NCI-H2081 treated with DMSO at 0.1 percent for 48 hours (cell line): ENCODE data around the gene MEGF11.

Source experiments
- DNase-seq: peaks from one replicate; lab custom pipeline; 2025; lab: John Stamatoyannopoulos, UW

MEGF11 gene

DNA sequence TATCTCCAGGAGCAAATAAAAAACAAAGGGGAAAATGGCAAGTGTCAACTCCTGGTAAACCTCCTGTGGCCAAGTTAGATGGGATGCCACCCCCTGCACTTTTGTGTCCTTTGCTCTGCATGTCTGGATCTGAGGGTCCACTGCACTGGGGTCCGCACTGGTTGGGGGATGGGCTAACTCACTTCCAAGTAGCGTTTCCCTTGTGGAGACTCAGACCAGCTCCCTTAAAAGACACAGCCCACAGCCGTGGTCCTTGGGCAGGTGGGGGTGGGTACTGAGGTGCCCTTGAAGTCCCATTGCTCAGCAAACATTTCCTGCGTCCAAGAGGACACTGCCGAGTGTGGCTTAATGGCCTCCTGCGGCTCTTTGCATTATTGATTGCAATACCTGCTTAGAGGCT is 188.2 kb downstream of the MEGF11 start:
- DNase-seq = no peak

DNA sequence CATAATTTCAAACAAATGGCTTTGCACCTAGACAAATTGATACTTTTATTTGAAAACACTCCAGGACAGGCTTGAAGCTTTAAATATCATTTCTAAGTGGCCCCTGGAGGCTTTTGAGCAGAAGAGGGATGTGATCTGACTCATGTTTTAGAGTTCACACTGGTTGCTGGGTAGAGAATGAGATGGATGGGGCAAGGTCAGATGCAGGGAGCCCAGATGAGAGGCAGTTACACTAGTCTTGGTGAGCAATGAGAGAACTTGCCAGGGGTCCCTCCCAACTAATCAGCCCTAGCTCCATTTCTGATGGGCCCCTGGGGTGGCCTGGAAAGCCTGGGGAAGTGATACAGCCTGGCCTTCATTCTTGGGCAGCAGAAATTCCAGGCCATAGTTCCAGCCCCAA is 190.4 kb downstream of the MEGF11 start:
- DNase-seq = no peak

- no peak for DNase-seq
These were observed 196.5 kb downstream of the MEGF11 start for GRCh38 chr15:66057089-66057488.

- DNase-seq = no peak
These were observed 199.6 kb downstream of the MEGF11 start for GRCh38 chr15:66053991-66054390.

GRCh38 chr15:66051833-66052232 is 201.7 kb downstream of the MEGF11 start:
- no peak for DNase-seq

DNA sequence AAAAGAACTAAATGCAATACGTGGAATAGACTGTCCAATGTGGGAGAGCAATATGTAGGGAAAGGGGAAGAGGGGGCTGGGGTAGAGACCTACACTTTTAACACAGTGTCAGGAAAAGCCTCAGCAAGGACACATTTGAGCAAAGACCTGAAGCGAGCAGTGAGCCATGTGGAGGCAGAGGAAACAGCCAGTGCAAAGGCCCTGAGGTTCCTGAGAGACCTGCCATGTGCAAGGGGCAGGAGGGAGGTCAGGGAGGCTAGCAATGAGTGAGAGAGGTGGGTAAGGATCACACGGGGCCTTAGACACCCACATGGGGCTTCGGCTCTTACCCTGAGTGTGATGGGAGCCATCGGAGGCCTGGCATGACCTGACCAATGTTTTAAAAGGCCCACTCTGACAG is 203.3 kb downstream of the MEGF11 start:
- DNase-seq = no peak

- no peak for DNase-seq
These were observed 204.2 kb downstream of the MEGF11 start for GRCh38 chr15:66049353-66049752.

- no peak for DNase-seq
These were observed 206.1 kb downstream of the MEGF11 start for GRCh38 chr15:66047321-66048024.

DNA sequence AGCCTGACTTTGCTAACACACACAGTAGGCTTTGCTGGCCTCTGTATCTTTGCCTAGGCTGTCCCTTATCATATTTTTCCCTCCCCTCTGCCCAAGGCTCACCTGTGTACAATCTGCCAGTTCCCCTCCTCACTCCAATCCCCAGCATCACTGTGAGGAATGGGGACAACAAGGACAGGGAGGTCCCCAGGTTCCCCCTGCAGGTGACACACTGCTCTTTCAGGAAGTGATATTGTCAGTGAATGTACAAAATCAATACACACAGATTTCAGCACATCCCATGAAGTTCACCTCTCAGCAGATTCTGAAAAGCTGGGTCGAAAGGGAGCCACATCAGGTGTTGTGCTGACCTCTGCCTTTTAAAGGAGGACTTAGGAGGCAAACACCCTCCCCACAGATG is 206.8 kb downstream of the MEGF11 start:
- DNase-seq = no peak

- no peak for DNase-seq
These were observed 207.2 kb downstream of the MEGF11 start for GRCh38 chr15:66046326-66046725.

- no peak for DNase-seq
These were observed 208.0 kb downstream of the MEGF11 start for GRCh38 chr15:66045542-66045941.

GRCh38 chr15:66044837-66045236 is 208.7 kb downstream of the MEGF11 start:
- DNase-seq = no peak

GRCh38 chr15:66043264-66043663 is 210.3 kb downstream of the MEGF11 start:
- DNase-seq = peak; percentile 30

DNA sequence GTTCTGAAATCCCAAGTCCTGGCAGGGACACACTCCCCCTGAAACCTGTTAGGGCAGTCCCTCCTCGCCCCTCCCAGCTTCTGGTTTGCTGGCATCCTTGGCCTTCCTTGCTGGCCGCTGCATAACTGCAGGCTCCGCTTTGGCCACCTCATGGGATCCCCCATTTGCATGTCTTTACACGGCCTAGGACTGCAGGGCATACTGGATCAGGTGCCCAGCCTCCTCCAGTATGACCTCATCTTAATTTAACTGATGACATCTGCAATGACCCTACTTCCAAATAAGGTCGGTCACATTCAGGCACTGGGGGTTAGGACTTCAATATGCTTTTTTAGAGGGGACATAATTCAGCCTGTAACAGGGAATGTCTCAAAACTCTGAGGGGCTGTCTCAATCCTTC is 210.9 kb downstream of the MEGF11 start:
- DNase-seq = no peak

DNA sequence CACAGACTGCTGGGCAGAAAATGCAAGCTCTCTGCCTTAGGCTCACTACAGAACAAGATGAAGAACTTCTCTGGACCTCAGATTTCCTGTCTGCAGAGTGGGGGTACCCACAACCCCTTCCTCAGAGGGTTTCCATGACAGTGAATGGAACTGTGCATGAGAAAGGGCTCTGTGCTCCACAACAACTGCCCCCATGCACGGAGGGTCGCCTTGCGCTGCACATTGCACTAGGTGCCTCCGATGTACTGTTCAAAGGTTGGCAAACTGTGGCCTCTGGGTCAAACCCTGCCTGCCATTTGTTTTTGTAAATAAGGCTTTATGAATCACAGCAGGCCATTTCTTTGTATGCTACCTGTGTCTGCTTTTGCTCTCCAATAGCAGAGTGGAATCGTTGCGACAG is 212.3 kb downstream of the MEGF11 start:
- no peak for DNase-seq

- DNase-seq = no peak
These were observed 213.2 kb downstream of the MEGF11 start for GRCh38 chr15:66040211-66040892.

- DNase-seq = no peak
These were observed 214.3 kb downstream of the MEGF11 start for GRCh38 chr15:66039117-66039871.

- DNase-seq = no peak
These were observed 215.0 kb downstream of the MEGF11 start for GRCh38 chr15:66038387-66039116.

DNA sequence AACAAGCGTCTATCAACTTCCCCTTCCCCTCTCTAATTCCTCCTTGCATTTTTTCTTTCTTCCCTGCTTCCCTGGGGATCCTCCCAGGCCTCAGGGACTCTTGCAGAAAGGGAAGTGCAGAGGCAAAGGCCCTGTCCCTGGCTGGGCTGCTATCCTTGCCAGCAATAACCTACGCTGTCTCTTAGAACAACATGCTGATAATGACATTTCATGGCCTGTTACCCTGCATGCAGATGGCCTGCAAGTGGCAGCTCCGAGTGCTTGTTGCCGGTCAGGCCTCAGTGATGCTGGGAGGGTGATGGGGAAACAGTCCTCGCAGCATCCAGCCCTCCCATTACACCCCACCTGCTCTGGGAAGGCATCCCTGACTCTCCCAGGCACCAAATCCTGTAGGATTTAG is 216.7 kb downstream of the MEGF11 start:
- no peak for DNase-seq

DNA sequence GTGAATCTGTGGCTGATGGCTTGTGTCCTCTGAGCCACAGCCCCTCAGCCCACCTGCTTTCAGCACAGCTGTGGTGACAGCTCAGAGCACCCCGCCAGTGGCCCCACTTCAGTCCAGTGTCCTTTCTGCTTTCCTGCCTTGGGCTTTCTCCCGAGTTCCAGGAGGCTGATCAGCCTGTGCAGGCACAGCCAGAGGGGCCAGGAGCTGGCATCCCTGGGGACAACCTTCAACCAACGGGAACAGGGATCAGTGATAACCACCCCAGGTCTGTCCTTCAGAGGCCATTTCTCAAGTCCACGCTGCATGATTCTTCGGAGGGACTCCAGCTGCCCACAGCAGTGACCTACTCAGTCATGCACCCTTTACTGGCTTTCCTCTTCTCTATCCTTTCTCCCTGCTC is 217.6 kb downstream of the MEGF11 start:
- DNase-seq = no peak

- DNase-seq = no peak
These were observed 220.4 kb downstream of the MEGF11 start for GRCh38 chr15:66033143-66033542.

DNA sequence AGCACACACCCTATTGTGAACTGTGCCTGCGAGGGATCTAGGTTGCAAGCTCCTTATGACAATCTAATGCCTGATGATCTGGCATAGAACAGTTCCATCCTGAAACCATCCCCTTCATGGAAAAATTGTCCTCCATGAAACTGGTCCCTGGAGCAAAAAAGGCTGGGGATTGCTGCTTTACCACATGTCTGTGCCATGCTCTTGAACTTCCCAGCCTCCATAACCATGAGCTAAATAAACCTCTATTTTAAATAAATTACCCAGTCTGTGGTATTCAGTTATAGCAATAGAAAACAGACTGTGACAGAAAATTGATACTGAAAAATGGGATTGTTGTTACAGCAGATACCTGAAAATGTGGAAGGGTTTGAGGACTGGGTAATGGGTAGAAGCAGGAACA is 221.5 kb downstream of the MEGF11 start:
- DNase-seq = no peak
